Urinary bladder (tissue), 4 donors: ENCODE data around the gene AGPAT1. TPM values are rescaled to one million over a fixed set of nuclear protein-coding genes. Genes with fewer than 3 reads are reported as not detected.

Experiments
- DNase-seq: peaks from one replicate; pipeline ENCODE4 v3.0.0-alpha.2; 2015; ENCODE audit errors: extremely low spot score
- H3K27ac ChIP-seq: one replicate; pipeline ENCODE4 v1.5.1; 2013; ENCODE audit warnings: low read depth, mild to moderate bottlenecking, moderate library complexity
- H3K36me3 ChIP-seq: one replicate; pipeline ENCODE4 v1.6.1; 2013; ENCODE audit warnings: mild to moderate bottlenecking, moderate library complexity; ENCODE audit not compliant: insufficient read depth
- H3K4me1 ChIP-seq: one replicate; pipeline ENCODE4 v1.6.1; 2013; ENCODE audit warnings: mild to moderate bottlenecking, moderate library complexity; ENCODE audit not compliant: insufficient read depth
- H3K4me3 ChIP-seq: one replicate; pipeline ENCODE4 v1.5.1; 2013; ENCODE audit warnings: low read depth, low read length
- WGBS: extraction: QIAGEN DNeasy Blood & Tissue Kit; methylation state at CpG from one replicate; pipeline ENCODE4 v1.1.7; 2013; 5-methylcytosine and 5-hydroxymethylcytosine counted together
- polyA plus RNA-seq: library from polyadenylated mRNA; stranded (reverse); fragments of 200-250 nt; gene quantifications from one replicate; pipeline ENCODE4 v1.2.3, GENCODE V29; 2013
- small RNA-seq: library from RNA; depleted of rRNA; stranded (forward); fragments of <200 nt; gene quantifications from one replicate; pipeline ENCODE3, GENCODE V24; 2014
- total RNA-seq: library from RNA; depleted of rRNA; stranded (reverse); fragments of >200 nt; gene quantifications from one replicate; pipeline ENCODE4 v1.2.3, GENCODE V29; 2014
- donor health status: healthy with polysubstance abuse.
- donor health status: healthy.

AGPAT1 gene
- total and polyA plus RNA-seq, 2 donors = 13.8 to 93.7 TPM

- no peak for DNase-seq
- Histone ChIP-seq H3K27ac (peak overlapping the region; percentile 63), H3K4me1 (no peaks in the 10 kb centered on the region), H3K4me3 (peak overlapping the region; percentile 55), H3K36me3 (no peaks in the 10 kb centered on the region)
- WGBS = 31% methylated on average over 22 of the region's 22 CpGs
Observed at GRCh38 chr6:32129297-32130088, 46.4 kb downstream of the AGPAT1 start.

- Histone ChIP-seq H3K36me3 (no peaks in the 10 kb centered on the region), H3K4me1 (no peaks in the 10 kb centered on the region), H3K4me3 (no peak overlapping the region), H3K27ac (no peak overlapping the region)
- no peak for DNase-seq
- WGBS = 90% methylated on average over 13 of the region's 13 CpGs
Observed at GRCh38 chr6:32128751-32129296, 47.1 kb downstream of the AGPAT1 start.

DNA sequence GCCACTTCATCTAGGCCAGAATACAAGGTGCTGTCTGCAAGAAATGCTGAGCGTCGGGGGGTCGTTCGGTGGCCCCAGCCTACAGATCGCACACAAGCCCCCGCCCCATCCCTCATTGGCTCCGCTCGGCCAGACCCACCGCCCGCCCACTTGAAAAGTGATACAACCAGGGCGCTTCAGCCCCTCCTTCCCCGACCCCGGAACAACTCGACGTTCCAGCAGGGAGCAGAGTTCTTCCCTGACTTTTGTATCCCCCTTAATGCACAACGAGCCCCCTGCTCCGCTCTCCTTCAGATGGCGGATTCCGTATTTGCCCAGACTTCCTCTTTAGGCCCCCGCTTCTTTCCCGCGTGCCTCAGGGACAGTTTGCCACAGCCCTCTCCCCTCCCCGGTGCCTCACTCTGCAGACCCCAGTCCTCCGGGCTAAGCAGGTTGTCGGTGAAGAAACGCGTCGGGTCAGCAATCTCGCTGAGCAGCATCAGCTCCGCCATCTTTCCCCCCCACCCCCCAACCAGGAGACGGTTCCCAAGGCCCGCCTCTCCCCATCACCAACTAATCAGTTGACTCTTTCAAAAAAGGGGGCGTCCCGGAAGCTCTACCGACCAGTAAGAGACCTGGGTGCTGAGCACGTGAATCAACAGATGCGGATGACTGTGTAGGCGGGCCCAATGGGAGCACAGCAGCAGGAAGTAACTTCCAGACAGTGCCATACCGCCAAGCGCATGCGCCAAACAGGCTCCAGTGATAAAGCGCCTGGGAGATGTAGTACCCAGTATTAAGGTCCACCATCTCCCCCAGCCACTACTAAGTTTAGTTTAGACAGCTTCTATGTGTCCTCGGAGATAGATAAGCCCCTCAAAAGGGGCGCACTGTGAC is 47.9 kb downstream of the AGPAT1 start, which contains the start of gene ATF6B:
TSS of gene ATF6B (minus strand) at position 530 of the 876 bp plus-strand sequence. CDS start at position 491, 39 bp downstream.
- no peaks in the 10 kb centered on the region for H3K4me1 ChIP-seq
- peak within 1 kb of the TSS; percentile 90 for H3K4me3 ChIP-seq
- peak; percentile 99 for DNase-seq
- WGBS = under 1% methylated on average over 44 of the region's 44 CpGs
- peak within 1 kb of the TSS; percentile 83 for H3K27ac ChIP-seq
- no peaks in the 10 kb centered on the region for H3K36me3 ChIP-seq

- DNase-seq = no peak
- Histone ChIP-seq H3K36me3 (no peaks in the 10 kb centered on the region), H3K4me3 (peak overlapping the region; percentile 90), H3K4me1 (no peaks in the 10 kb centered on the region), H3K27ac (no peak overlapping the region)
- 3% methylated on average over 9 of the region's 9 CpGs for WGBS
Observed at GRCh38 chr6:32127409-32127716, 48.5 kb downstream of the AGPAT1 start.

GRCh38 chr6:32126880-32127279 is 49.0 kb downstream of the AGPAT1 start:
- WGBS = 50% methylated on average over 8 of the region's 8 CpGs
- Histone ChIP-seq H3K27ac (no peak overlapping the region), H3K4me3 (peak overlapping the region; percentile 90), H3K36me3 (no peaks in the 10 kb centered on the region), H3K4me1 (no peaks in the 10 kb centered on the region)
- DNase-seq = no peak

DNA sequence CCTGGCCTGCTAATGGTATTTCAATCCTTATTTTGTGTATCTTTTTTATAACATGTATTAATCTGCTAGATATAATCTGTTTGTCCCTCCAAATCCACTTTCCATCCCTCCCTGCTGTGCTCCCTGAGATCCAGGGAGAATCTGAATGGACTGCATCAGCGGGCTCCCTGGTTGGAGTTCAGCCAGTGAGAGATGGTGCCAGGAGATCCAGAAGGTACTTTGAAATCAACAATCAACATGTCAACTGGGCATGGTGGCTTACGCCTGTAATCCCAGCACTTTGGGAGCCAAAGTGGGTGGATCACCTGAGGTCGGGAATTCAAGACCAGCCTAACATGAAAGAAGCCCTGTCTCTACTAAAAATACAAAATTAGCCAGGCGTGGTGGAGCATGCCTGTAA is 52.2 kb downstream of the AGPAT1 start:
- no peak overlapping the region for H3K4me3 ChIP-seq
- peaks cover 2% of the 10 kb centered on the region for H3K36me3 ChIP-seq
- no peak overlapping the region for H3K27ac ChIP-seq
- H3K4me1 ChIP-seq = no peaks in the 10 kb centered on the region
- no peak for DNase-seq
- 82% methylated on average over 4 of the region's 4 CpGs for WGBS

DNA sequence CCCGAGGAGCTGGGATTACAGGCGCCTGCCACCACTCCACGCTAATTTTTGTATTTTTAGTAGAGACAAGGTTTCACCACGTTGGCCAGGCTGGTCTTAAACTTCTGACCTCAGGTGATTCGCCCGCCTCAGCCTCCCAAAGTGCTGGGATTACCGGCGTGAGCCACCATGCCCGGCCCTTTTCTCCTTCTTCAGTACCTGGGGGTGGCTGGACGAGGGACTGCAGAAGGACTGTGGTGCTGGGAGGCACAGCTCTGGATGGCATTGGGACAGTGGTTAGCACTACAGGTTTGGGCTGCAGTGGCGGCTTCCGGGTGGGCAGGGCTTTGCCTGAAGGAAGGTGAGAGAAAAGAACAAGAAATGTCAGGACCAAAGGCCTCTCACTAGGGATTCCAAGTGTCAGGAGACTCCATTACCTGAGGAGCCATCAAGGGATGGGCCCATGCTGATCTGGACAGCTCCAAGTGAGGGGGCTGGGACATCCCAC is 55.3 kb downstream of the AGPAT1 start:
- no peak overlapping the region for H3K4me3 ChIP-seq
- no peak for DNase-seq
- H3K4me1 ChIP-seq = no peaks in the 10 kb centered on the region
- 94% methylated on average over 12 of the region's 12 CpGs for WGBS
- no peak overlapping the region for H3K27ac ChIP-seq
- peaks cover 2% of the 10 kb centered on the region for H3K36me3 ChIP-seq

GRCh38 chr6:32118782-32119628 is 56.9 kb downstream of the AGPAT1 start:
- WGBS = 19% methylated on average over 17 of the region's 17 CpGs
- Histone ChIP-seq H3K27ac (no peak overlapping the region), H3K4me1 (no peaks in the 10 kb centered on the region), H3K4me3 (no peak overlapping the region), H3K36me3 (peaks cover 2% of the 10 kb centered on the region)
- DNase-seq = no peak

Small RNA genes lying within 50 kb of the gene (small RNA-seq; reads per million reads assigned to genes)
- not detected for gene AL662884.1
- not detected for gene MIR6833

Other genes starting within 250 kb of the AGPAT1 start
- 4.0 TPM for gene C2, start 248.4 kb downstream of the AGPAT1 start, total RNA-seq
- 10.0 TPM for gene C2, start 248.4 kb downstream of the AGPAT1 start, polyA plus RNA-seq
- 6.5 TPM for gene CFB, start 230.0 kb downstream of the AGPAT1 start, total RNA-seq
- gene CFB, start 230.0 kb downstream of the AGPAT1 start, polyA plus RNA-seq = 39.6 TPM
- 39.8 TPM for gene NELFE, start 217.1 kb downstream of the AGPAT1 start, total RNA-seq
- gene NELFE, start 217.1 kb downstream of the AGPAT1 start, polyA plus RNA-seq = 53.6 TPM
- gene SKIC2, start 216.9 kb downstream of the AGPAT1 start, total RNA-seq = 28.9 TPM
- 48.8 TPM for gene SKIC2, start 216.9 kb downstream of the AGPAT1 start, polyA plus RNA-seq
- 8.5 TPM for gene DXO, start 203.9 kb downstream of the AGPAT1 start, total RNA-seq
- 20.2 TPM for gene DXO, start 203.9 kb downstream of the AGPAT1 start, polyA plus RNA-seq
- gene C4A, start 194.0 kb downstream of the AGPAT1 start, total RNA-seq = 3.6 TPM
- 126 TPM for gene C4A, start 194.0 kb downstream of the AGPAT1 start, polyA plus RNA-seq
- 4.7 TPM for gene C4B, start 161.3 kb downstream of the AGPAT1 start, total RNA-seq
- 142 TPM for gene C4B, start 161.3 kb downstream of the AGPAT1 start, polyA plus RNA-seq
- gene CYP21A2, start 137.7 kb downstream of the AGPAT1 start, total RNA-seq = not detected
- gene CYP21A2, start 137.7 kb downstream of the AGPAT1 start, polyA plus RNA-seq = 2.3 TPM
- gene TNXB, start 66.7 kb downstream of the AGPAT1 start, total RNA-seq = 171 TPM
- gene TNXB, start 66.7 kb downstream of the AGPAT1 start, polyA plus RNA-seq = 93.5 TPM
- 28.8 TPM for gene ATF6B, start 47.8 kb downstream of the AGPAT1 start, total RNA-seq
- gene ATF6B, start 47.8 kb downstream of the AGPAT1 start, polyA plus RNA-seq = 68.3 TPM
- gene FKBPL, start 45.8 kb downstream of the AGPAT1 start, total RNA-seq = 3.0 TPM
- 5.6 TPM for gene FKBPL, start 45.8 kb downstream of the AGPAT1 start, polyA plus RNA-seq
- gene PRRT1, start 24.1 kb downstream of the AGPAT1 start, total RNA-seq = 0.42 TPM
- 10.8 TPM for gene PRRT1, start 24.1 kb downstream of the AGPAT1 start, polyA plus RNA-seq
- gene PPT2, start 21.9 kb downstream of the AGPAT1 start, total RNA-seq = 29.6 TPM
- 20.0 TPM for gene PPT2, start 21.9 kb downstream of the AGPAT1 start, polyA plus RNA-seq
- 17.6 TPM for gene EGFL8, start 11.5 kb downstream of the AGPAT1 start, total RNA-seq
- 22.8 TPM for gene EGFL8, start 11.5 kb downstream of the AGPAT1 start, polyA plus RNA-seq
- gene RNF5, start 2.3 kb upstream of the AGPAT1 start, total RNA-seq = 30.1 TPM
- gene RNF5, start 2.3 kb upstream of the AGPAT1 start, polyA plus RNA-seq = 102 TPM
- 1.5 TPM for gene AGER, start 8.2 kb upstream of the AGPAT1 start, total RNA-seq
- 7.6 TPM for gene AGER, start 8.2 kb upstream of the AGPAT1 start, polyA plus RNA-seq
- gene PBX2, start 14.1 kb upstream of the AGPAT1 start, total RNA-seq = 44.1 TPM
- 62.2 TPM for gene PBX2, start 14.1 kb upstream of the AGPAT1 start, polyA plus RNA-seq
- gene GPSM3, start 16.6 kb upstream of the AGPAT1 start, total RNA-seq = 2.2 TPM
- 12.8 TPM for gene GPSM3, start 16.6 kb upstream of the AGPAT1 start, polyA plus RNA-seq
- 11.2 TPM for gene NOTCH4, start 48.0 kb upstream of the AGPAT1 start, total RNA-seq
- gene NOTCH4, start 48.0 kb upstream of the AGPAT1 start, polyA plus RNA-seq = 27.6 TPM
- gene TSBP1, start 195.8 kb upstream of the AGPAT1 start, total RNA-seq = not detected
- gene TSBP1, start 195.8 kb upstream of the AGPAT1 start, polyA plus RNA-seq = not detected
- gene BTNL2, start 231.1 kb upstream of the AGPAT1 start, total RNA-seq = not detected
- not detected for gene BTNL2, start 231.1 kb upstream of the AGPAT1 start, polyA plus RNA-seq